OCI-LY3 (cell line): Measurements from ENCODE around the gene HDHD2.

ENCODE experiments used
- CTCF ChIP-seq: fragments of 200-600, 300-600 bp; sonication (generic); IDR thresholded peaks from 2 replicates; pipeline ENCODE4 v1.5.1; 2014; ENCODE audit warnings: antibody characterized with exemption, low read length, low read depth
- EZH2phosphoT487 ChIP-seq: fragments of 200-600 bp; shearing (Covaris generic); IDR thresholded peaks from 2 replicates; pipeline ENCODE4 v1.6.1; 2018; ENCODE audit warnings: antibody characterized with exemption, mixed run types, low read depth

GRCh38 chr18:47100212-47100831 lies 50.0 kb downstream of the HDHD2 start:
- peak; percentile 94 for TF ChIP-seq CTCF
- no peak for TF ChIP-seq EZH2phosphoT487
